ENCODE results near the gene HFE.
A peak's percentile ranks its signal among the peaks of the same experiment; 100 is the strongest.
"Not testable (repeated sequence)": the region's sequence is repeated elsewhere in the genome, so short reads cannot be mapped to it uniquely, and the experiment has no call there.

The HFE gene

GRCh38 chr6:26109772-26110171 is 22.5 kb downstream of the HFE start:
- DNase-seq (ENCODE audit: low read depth in 2 of 2, low spot score in 1 of 2) = no peak

DNA sequence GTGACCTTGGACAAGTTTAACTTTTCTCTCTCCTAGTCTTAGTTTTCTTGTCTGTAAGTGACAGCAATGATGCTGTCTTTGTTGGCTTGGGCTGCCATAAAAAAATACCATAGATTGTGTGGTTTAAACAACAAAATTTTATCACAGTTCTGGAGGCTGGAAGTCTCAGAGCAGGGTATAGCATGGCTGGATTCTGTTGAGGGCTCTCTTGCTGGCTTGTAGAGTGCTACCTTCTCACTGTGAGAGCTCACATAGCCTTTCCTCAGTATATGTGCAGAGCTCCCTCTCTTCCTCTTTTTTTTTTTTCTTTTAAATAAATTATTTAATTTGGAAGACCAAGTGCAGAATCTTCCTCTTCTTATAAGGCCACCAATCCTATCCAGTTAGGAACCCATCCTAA is 26.3 kb downstream of the HFE start:
- DNase-seq (ENCODE audit: low read depth in 2 of 2, low spot score in 1 of 2) = no peak

GRCh38 chr6:26115226-26115625 is 28.0 kb downstream of the HFE start:
- no peak for DNase-seq (ENCODE audit: low read depth in 2 of 2, low spot score in 1 of 2)

GRCh38 chr6:26116267-26116666 is 29.0 kb downstream of the HFE start:
- no peak for DNase-seq (ENCODE audit: low read depth in 2 of 2, low spot score in 1 of 2)

GRCh38 chr6:26118999-26119398 is 31.8 kb downstream of the HFE start:
- no peak for DNase-seq (ENCODE audit: low read depth in 2 of 2, low spot score in 1 of 2)

- not testable (repeated sequence) for DNase-seq (ENCODE audit: low read depth in 2 of 2, low spot score in 1 of 2)
Observed at GRCh38 chr6:26120115-26120514, 32.9 kb downstream of the HFE start.

DNA sequence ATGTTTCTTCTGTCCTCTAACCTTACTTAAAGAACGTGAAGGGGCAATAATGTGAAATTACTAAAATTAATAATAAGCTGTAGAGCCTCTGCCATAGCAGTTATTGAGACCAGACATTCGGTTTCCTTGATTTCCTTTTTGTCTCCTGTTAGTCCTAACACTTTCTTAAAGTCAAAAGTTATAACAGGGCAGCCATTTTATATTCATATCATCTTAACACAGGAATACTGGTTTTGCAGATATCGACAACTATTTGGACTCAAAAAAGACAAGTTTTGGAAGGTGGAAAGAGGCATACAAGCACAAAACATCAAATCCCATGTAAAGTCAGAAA is 33.5 kb downstream of the HFE start:
- no peak for DNase-seq (ENCODE audit: low read depth in 2 of 2, low spot score in 1 of 2)

- no peak for DNase-seq (ENCODE audit: low read depth in 2 of 2, low spot score in 1 of 2)
Observed at GRCh38 chr6:26121141-26122004, 34.1 kb downstream of the HFE start.

- no peak for DNase-seq (ENCODE audit: low read depth in 2 of 2, low spot score in 1 of 2)
Observed at GRCh38 chr6:26122005-26122388, 34.8 kb downstream of the HFE start.

DNA sequence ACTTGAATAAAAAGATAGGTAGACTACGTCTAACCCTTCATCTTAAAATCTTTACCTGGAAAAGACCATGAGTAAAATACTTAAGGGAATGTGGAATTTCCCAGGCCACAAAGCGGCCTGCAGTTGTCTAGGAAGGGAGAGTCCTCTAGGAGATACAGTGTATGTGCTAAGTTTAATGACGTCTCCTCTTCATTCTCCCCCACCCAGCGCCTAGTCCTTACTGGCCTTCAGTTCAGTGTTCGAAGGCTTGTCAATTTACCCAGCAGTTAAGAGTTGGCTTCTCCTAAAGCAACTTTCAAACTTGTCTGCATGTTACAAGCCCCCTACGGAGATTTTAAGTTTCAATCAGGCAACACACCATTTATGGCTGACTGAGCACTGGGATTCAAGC is 35.2 kb downstream of the HFE start:
- DNase-seq (ENCODE audit: low read depth in 2 of 2, low spot score in 1 of 2) = no peak

- DNase-seq (ENCODE audit: low read depth in 2 of 2, low spot score in 1 of 2) = peak; percentile 78 to 81
Observed at GRCh38 chr6:26122793-26123674, 35.8 kb downstream of the HFE start.

- peak; percentile 60 to 64 for DNase-seq (ENCODE audit: low read depth in 2 of 2, low spot score in 1 of 2)
Observed at GRCh38 chr6:26123675-26123946, 36.4 kb downstream of the HFE start.

GRCh38 chr6:26123947-26124780 is 36.9 kb downstream of the HFE start:
- DNase-seq (ENCODE audit: low read depth in 2 of 2, low spot score in 1 of 2) = peak; percentile 27 to 36

- DNase-seq (ENCODE audit: low read depth in 2 of 2, low spot score in 1 of 2) = no peak
Observed at GRCh38 chr6:26124781-26125685, 37.8 kb downstream of the HFE start.

- DNase-seq (ENCODE audit: low read depth in 2 of 2, low spot score in 1 of 2) = no peak
Observed at GRCh38 chr6:26126394-26127235, 39.4 kb downstream of the HFE start.

DNA sequence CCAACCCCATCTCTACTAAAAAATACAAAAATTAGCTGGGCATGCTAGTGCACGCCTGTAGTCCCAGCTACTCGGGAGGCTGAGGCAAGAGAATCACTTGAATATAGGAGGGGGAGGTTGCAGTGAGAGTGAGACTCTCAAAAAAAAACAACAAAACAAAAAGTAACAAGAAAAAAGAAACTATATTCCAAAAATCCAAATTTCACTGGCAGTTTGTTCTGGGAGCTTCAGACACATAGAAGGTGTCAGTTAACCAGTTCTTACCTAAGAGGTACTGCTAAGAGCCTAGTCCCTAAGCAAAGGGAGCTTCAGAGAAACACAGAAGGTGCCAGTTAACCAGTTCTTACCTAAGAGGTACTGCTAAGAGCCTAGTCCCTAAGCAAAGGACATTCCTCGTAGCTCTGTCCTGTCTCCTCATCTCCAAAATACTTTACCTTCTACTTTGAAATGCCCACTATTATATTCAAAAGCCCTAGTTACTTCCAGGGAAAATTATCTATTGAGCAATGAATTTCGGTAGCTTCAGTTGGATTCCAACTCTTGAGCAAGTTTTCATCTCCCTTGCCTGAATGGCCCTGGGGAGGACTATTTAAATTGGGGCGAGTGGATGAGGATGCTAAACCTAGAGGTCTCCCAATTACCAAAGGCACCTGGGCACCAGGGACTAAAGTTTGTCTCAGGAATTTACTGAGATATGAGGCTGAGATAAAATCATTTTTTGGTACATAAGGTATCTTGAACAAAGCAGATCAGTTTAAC is 41.0 kb downstream of the HFE start:
- no peak for DNase-seq (ENCODE audit: low read depth in 2 of 2, low spot score in 1 of 2)

GRCh38 chr6:26129656-26130055 is 42.4 kb downstream of the HFE start:
- DNase-seq (ENCODE audit: low read depth in 2 of 2, low spot score in 1 of 2) = no peak

DNA sequence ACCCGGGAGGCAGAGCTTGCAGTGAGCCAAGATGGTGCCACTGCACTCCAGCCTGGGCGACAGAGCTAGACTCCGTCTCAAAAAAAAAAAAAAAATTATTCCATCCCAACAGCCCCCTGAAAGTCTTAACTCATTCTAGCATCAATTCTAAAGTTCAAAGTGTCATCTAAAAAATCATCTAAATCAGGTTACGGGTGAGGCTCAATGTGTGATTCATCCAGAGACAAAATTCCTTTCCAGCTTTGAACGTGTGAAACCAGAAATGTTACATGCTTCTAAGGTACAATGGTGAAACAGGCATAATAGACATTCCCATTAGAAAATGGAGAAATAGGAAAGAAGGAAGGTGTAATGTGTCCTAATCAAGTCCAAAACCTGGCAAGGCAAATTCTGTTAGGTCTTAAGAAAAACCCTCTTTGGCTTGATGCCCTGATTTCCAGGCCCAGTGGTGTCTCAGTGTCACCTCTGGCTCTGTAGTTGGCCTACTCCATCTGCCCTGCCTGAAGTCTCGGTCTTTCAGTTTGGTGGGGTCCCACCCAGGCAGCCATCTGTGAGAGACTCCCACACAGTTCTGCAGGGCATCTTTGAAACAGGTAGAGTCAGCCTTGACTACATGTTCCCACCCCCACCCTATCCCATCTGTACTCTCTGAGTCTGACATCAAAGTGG is 43.5 kb downstream of the HFE start:
- no peak for DNase-seq (ENCODE audit: low read depth in 2 of 2, low spot score in 1 of 2)

GRCh38 chr6:26131618-26132017 is 44.4 kb downstream of the HFE start:
- no peak for DNase-seq (ENCODE audit: low read depth in 2 of 2, low spot score in 1 of 2)
